IMR-90 (cell line): ENCODE measurements around the gene ADGRD2. TPM values are rescaled to one million over a fixed set of nuclear protein-coding genes. Genes with fewer than 3 reads are reported as not detected.

Source experiments
- BHLHE40 ChIP-seq: fragments of 150-350 bp; IDR thresholded peaks from 2 replicates; pipeline ENCODE4 v1.6.1; 2016; ENCODE audit warnings: mild to moderate bottlenecking, low read depth, low read length
- NFE2L2 ChIP-seq: fragments of 150-350 bp; IDR thresholded peaks from 2 replicates; pipeline ENCODE4 v1.6.1; 2016; ENCODE audit warnings: low read depth, mild to moderate bottlenecking, low read length
- polyA plus RNA-seq, 3 experiments: library from polyadenylated mRNA; depleted of rRNA; stranded (reverse); fragments of >200 nt; gene quantifications; 2 replicates each; pipeline ENCODE4 v1.2.3, GENCODE V29; 2012; ENCODE audit warnings: low replicate concordance in 1 of 3
- total RNA-seq: library from RNA; depleted of rRNA; stranded (reverse); fragments of >200 nt; gene quantifications from 2 replicates; pipeline ENCODE4 v1.2.3, GENCODE V29; 2012
- TF ChIP-seq, protein P1 (sequence below): fragments of 150-350 bp; IDR thresholded peaks from 2 replicates; pipeline ENCODE4 v1.6.1; 2016; ENCODE audit warnings: low read depth, mild to moderate bottlenecking, low read length, moderate library complexity, borderline replicate concordance

Gene ADGRD2
- total and polyA plus RNA-seq, 2 of the 4 experiments (the other 2 are of a cell fraction) = not detected

DNA sequence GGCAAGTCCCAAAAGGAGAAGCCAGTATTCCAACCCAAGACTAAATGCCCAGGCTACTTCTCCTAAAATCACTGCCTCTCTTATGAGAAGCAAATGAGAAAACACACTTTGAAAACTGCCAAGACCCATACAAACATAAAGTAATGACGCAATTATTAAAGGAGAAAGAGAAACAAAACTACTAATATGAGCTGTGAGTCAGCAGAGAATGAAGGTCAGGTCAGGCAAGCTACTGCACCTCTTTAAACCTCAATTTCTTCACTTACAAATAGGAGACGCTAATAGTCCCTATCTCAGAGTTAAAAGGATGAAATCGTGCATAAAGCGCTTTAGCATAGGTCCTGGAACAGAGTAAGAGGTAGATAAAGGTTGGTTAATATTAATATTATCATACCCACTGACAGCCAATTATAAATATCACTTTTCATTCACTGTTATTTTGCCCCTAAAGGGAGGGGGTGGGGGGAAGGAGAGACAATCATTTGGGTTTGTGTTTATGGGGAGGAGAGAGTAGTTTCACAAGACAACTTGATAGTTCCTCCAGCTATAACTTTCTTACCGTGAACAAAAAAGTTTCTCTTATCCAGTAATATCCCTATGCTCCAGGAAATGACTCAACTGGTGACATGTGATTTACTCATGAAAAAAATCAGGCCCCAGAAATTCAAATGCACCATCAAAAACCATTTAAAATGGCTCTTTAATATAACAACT is 38.6 kb upstream of the ADGRD2 start (continued):
- TF ChIP-seq, protein P1, sequence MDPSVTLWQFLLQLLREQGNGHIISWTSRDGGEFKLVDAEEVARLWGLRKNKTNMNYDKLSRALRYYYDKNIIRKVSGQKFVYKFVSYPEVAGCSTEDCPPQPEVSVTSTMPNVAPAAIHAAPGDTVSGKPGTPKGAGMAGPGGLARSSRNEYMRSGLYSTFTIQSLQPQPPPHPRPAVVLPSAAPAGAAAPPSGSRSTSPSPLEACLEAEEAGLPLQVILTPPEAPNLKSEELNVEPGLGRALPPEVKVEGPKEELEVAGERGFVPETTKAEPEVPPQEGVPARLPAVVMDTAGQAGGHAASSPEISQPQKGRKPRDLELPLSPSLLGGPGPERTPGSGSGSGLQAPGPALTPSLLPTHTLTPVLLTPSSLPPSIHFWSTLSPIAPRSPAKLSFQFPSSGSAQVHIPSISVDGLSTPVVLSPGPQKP = no peak
- TF ChIP-seq NFE2L2 (peak; percentile 66; the same call in 1 of the 2 replicates), BHLHE40 (peak; percentile 19; the same call in 1 of the 2 replicates)
